ENCODE data around the gene AOAH. TPM values are rescaled to one million over a fixed set of nuclear protein-coding genes. Genes with fewer than 3 reads are reported as not detected.

The AOAH gene
- total RNA-seq, 1 donor from 2014 or later, result 0.28 TPM

DNA sequence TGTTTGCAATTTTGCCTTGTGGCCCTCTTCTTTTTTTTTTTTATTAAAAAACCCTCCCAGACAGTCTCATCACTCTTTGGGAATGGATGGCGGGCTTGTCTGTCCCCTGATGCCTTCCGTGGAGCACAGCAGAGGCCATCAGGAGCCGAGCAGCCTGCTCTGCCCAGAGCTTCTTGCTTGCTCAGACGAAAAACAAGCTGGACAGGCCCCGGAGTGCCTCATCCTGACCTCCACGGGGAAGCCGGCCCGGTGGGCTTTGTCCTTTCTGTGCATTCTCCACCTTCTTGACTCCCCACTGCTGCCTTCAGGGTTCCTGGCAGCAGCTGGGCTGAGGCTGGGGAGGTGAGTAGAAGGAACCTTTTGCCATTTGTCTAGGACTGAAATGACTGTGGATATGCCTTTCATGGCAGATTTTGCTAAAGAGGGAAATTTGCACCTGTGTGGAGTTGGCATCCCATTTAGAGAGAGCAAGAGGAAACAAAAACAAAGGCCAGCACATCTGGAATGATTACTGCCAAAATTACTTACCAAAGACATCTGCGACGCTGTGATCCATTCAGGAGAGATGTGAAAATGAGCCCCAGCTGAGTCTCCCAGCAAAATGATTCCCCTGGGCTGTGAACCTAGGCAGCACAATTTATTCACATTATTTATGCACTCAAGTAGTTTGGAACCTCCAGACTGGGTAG, 108.3 kb downstream of the AOAH start:
- Mint-ChIP-seq H3K27ac (ENCODE audit: unreplicated experiment) (no peak overlapping the region), H3K4me1 (ENCODE audit: unreplicated experiment) (peaks cover 10% of the 10 kb centered on the region), H3K9me3 (ENCODE audit: unreplicated experiment) (no peaks in the 10 kb centered on the region), H3K27me3 (ENCODE audit: unreplicated experiment) (no peaks in the 10 kb centered on the region), H3K36me3 (ENCODE audit: low read depth, unreplicated experiment) (no peaks in the 10 kb centered on the region), H3K4me3 (ENCODE audit: unreplicated experiment) (no peak overlapping the region)
- no peak for DNase-seq (ENCODE audit: low spot score)
- TF ChIP-seq, protein P1, sequence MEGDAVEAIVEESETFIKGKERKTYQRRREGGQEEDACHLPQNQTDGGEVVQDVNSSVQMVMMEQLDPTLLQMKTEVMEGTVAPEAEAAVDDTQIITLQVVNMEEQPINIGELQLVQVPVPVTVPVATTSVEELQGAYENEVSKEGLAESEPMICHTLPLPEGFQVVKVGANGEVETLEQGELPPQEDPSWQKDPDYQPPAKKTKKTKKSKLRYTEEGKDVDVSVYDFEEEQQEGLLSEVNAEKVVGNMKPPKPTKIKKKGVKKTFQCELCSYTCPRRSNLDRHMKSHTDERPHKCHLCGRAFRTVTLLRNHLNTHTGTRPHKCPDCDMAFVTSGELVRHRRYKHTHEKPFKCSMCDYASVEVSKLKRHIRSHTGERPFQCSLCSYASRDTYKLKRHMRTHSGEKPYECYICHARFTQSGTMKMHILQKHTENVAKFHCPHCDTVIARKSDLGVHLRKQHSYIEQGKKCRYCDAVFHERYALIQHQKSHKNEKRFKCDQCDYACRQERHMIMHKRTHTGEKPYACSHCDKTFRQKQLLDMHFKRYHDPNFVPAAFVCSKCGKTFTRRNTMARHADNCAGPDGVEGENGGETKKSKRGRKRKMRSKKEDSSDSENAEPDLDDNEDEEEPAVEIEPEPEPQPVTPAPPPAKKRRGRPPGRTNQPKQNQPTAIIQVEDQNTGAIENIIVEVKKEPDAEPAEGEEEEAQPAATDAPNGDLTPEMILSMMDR (IDR thresholded peaks at IDR 0.05; ENCODE audit: unreplicated experiment), result no peak

DNA sequence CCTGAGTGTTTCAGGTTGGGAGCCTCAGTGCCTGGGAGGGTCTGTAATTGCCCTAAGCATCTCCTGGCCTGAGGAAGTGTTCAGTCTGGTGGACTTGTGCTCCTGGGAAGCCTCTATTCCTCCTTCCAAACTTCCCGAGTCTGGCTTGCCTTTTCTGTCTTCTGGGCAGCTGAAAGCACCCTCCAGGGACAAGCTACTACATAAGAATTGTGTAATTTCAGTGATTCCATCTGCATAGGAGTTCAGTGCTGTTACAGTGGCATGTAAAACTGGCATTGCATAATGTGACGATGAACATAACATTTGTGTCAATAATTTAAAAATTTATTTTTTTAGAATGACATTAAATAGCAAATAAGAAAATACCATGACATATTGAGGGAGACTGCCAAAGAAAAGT, 109.3 kb downstream of the AOAH start:
- no peak overlapping the region for H3K27ac Mint-ChIP-seq (ENCODE audit: unreplicated experiment)
- H3K4me3 Mint-ChIP-seq (ENCODE audit: unreplicated experiment), result no peak overlapping the region
- DNase-seq (ENCODE audit: low spot score), result no peak
- peaks cover 10% of the 10 kb centered on the region for H3K4me1 Mint-ChIP-seq (ENCODE audit: unreplicated experiment)
- H3K36me3 Mint-ChIP-seq (ENCODE audit: low read depth, unreplicated experiment), result no peaks in the 10 kb centered on the region
- TF ChIP-seq, protein P1 (IDR thresholded peaks at IDR 0.05; ENCODE audit: unreplicated experiment), result no peak
- no peaks in the 10 kb centered on the region for H3K27me3 Mint-ChIP-seq (ENCODE audit: unreplicated experiment)
- H3K9me3 Mint-ChIP-seq (ENCODE audit: unreplicated experiment), result no peaks in the 10 kb centered on the region

DNA sequence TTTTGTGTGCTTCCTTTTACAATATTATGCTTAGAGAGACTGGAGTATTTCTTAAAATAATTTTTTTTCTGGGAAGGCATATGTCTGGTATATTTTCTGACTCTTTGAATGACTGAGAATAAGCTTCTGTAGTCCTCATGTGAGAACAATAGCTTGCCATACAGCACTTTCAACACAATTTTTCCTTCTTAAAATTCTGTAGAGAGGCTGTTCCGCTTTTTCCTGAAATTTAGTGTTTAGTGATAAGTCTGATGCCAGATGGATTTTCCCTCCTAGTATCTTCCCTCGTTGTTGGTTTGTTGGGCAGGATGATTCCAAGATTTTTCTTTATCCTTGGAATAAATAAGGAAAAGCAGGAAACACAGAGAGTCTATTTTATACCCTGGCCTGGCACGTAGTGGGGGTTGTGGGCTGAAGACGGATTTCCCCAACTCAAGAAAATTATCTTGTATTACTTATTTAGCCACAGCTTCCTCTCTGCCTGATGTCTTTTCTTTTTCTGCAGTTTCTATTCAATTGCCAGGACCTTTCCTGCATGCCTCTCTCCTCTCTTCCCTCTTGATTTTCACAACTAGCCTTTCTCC, 111.2 kb downstream of the AOAH start:
- Mint-ChIP-seq H3K27me3 (ENCODE audit: unreplicated experiment) (no peaks in the 10 kb centered on the region), H3K27ac (ENCODE audit: unreplicated experiment) (no peak overlapping the region), H3K9me3 (ENCODE audit: unreplicated experiment) (no peaks in the 10 kb centered on the region), H3K4me1 (ENCODE audit: unreplicated experiment) (peaks cover 10% of the 10 kb centered on the region), H3K36me3 (ENCODE audit: low read depth, unreplicated experiment) (no peaks in the 10 kb centered on the region), H3K4me3 (ENCODE audit: unreplicated experiment) (no peak overlapping the region)
- DNase-seq (ENCODE audit: low spot score), result no peak
- TF ChIP-seq, protein P1 (IDR thresholded peaks at IDR 0.05; ENCODE audit: unreplicated experiment), result no peak

DNA sequence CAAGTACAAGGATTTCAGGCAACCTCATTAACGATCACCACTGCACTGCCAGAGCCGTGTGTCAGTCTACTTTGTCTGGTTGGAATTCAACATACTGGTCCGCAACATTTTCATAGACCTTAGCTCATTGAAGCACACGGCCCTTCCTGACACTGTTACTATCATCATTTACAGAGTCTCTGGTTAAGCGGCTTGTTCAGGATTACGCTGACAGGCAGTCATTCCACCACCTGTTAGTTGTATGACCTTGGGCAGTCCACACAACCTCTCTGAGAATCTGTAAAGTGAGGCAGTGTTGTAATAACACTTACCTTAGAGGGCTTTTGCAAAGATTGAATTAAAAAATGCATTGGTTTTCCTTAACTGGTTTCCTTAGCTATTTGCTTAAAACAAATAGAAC, 112.6 kb downstream of the AOAH start:
- Mint-ChIP-seq H3K4me1 (ENCODE audit: unreplicated experiment) (peaks cover 10% of the 10 kb centered on the region), H3K27ac (ENCODE audit: unreplicated experiment) (no peak overlapping the region), H3K4me3 (ENCODE audit: unreplicated experiment) (no peak overlapping the region), H3K9me3 (ENCODE audit: unreplicated experiment) (no peaks in the 10 kb centered on the region), H3K36me3 (ENCODE audit: low read depth, unreplicated experiment) (no peaks in the 10 kb centered on the region), H3K27me3 (ENCODE audit: unreplicated experiment) (no peaks in the 10 kb centered on the region)
- TF ChIP-seq, protein P1 (IDR thresholded peaks at IDR 0.05; ENCODE audit: unreplicated experiment), result no peak
- no peak for DNase-seq (ENCODE audit: low spot score)

DNA sequence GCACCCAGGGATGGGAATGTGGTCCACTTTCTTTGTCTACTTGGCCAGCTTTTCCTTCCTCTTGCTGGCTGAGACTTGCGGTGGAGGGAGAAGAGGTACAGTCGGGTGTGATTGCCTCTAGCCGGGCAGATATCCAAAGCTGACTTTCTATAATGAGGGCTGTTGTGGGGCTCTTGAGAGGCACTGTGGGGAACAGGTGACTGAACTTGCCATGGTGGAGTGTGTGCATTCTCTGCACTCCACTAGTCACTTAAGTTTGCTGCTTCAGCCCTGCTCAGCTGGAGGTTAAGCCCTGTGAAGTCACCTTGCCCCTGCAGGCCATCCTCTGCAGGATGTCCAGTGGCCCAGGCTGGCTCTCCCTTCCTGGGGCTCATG, 116.6 kb downstream of the AOAH start:
- Mint-ChIP-seq H3K27me3 (ENCODE audit: unreplicated experiment) (no peaks in the 10 kb centered on the region), H3K36me3 (ENCODE audit: low read depth, unreplicated experiment) (no peaks in the 10 kb centered on the region), H3K9me3 (ENCODE audit: unreplicated experiment) (no peaks in the 10 kb centered on the region), H3K4me1 (ENCODE audit: unreplicated experiment) (no peaks in the 10 kb centered on the region), H3K27ac (ENCODE audit: unreplicated experiment) (no peak overlapping the region), H3K4me3 (ENCODE audit: unreplicated experiment) (no peak overlapping the region)
- no peak for DNase-seq (ENCODE audit: low spot score)
- TF ChIP-seq, protein P1 (IDR thresholded peaks at IDR 0.05; ENCODE audit: unreplicated experiment), result no peak

Data from endothelial cell (in vitro differentiated cells).